Measurements from ENCODE around the gene SORCS2.

SORCS2 gene

GRCh38 chr4:7687796-7688195 is 495.5 kb downstream of the SORCS2 start:
- DNase-seq (ENCODE audit: low spot score) = no peak
- in situ Hi-C loops (cut with MboI; ENCODE audit: low sequenced_read_pairs, unreplicated experiment) = no loop called here
- no peak for TF ChIP-seq CTCF (IDR thresholded peaks at IDR 0.05; ENCODE audit: borderline replicate concordance, control extremely low read depth, extremely low read depth, insufficient read depth, missing control alignments)

GRCh38 chr4:7689773-7690693 is 497.7 kb downstream of the SORCS2 start:
- no peak for TF ChIP-seq CTCF (IDR thresholded peaks at IDR 0.05; ENCODE audit: borderline replicate concordance, control extremely low read depth, extremely low read depth, insufficient read depth, missing control alignments)
- in situ Hi-C loops (cut with MboI; ENCODE audit: low sequenced_read_pairs, unreplicated experiment) = no loop called here
- no peak for DNase-seq (ENCODE audit: low spot score)

GRCh38 chr4:7691061-7691460 is 498.7 kb downstream of the SORCS2 start:
- DNase-seq (ENCODE audit: low spot score) = no peak
- no peak for TF ChIP-seq CTCF (IDR thresholded peaks at IDR 0.05; ENCODE audit: borderline replicate concordance, control extremely low read depth, extremely low read depth, insufficient read depth, missing control alignments)
- in situ Hi-C loops (cut with MboI; ENCODE audit: low sequenced_read_pairs, unreplicated experiment) = no loop called here

- in situ Hi-C loops (cut with MboI; ENCODE audit: low sequenced_read_pairs, unreplicated experiment) = no loop called here
- TF ChIP-seq CTCF (IDR thresholded peaks at IDR 0.05; ENCODE audit: borderline replicate concordance, control extremely low read depth, extremely low read depth, insufficient read depth, missing control alignments) = no peak
- DNase-seq (ENCODE audit: low spot score) = no peak
Measured at GRCh38 chr4:7691982-7692381, 499.6 kb downstream of the SORCS2 start.

GRCh38 chr4:7692451-7693236 is 500.3 kb downstream of the SORCS2 start:
- in situ Hi-C loops (cut with MboI; ENCODE audit: low sequenced_read_pairs, unreplicated experiment) = no loop called here
- TF ChIP-seq CTCF (IDR thresholded peaks at IDR 0.05; ENCODE audit: borderline replicate concordance, control extremely low read depth, extremely low read depth, insufficient read depth, missing control alignments) = no peak
- no peak for DNase-seq (ENCODE audit: low spot score)

GRCh38 chr4:7693237-7693608 is 500.9 kb downstream of the SORCS2 start:
- DNase-seq (ENCODE audit: low spot score) = no peak
- in situ Hi-C loops (cut with MboI; ENCODE audit: low sequenced_read_pairs, unreplicated experiment) = no loop called here
- no peak for TF ChIP-seq CTCF (IDR thresholded peaks at IDR 0.05; ENCODE audit: borderline replicate concordance, control extremely low read depth, extremely low read depth, insufficient read depth, missing control alignments)

All from GM13976 (cell line).